H9 (cell line): ENCODE measurements around the gene UBLCP1. TPM values are rescaled to one million over a fixed set of nuclear protein-coding genes. Genes with fewer than 3 reads are reported as not detected.

Experiments
- DNase-seq: peaks from one replicate; pipeline ENCODE4 v3.0.0-alpha.2; 2017
- H2AFZ ChIP-seq: one replicate; pipeline ENCODE4 v1.6.1; 2013; ENCODE audit warnings: mild to moderate bottlenecking, low read length, control low read depth, moderate library complexity
- H2AK5ac ChIP-seq: 2 replicates; pipeline ENCODE4 v1.6.1; 2013; ENCODE audit warnings: low read length, control low read depth, mixed read lengths; ENCODE audit not compliant: insufficient read length
- H2BK120ac ChIP-seq: one replicate; pipeline ENCODE4 v1.6.1; 2013; ENCODE audit warnings: low read depth, mild to moderate bottlenecking, low read length, control low read depth, inconsistent platforms; ENCODE audit not compliant: poor library complexity, severe bottlenecking
- H2BK12ac ChIP-seq: 2 replicates; pipeline ENCODE4 v1.6.1; 2013; ENCODE audit warnings: low read length, control low read depth, mixed read lengths, low read depth; ENCODE audit not compliant: insufficient read length
- H2BK15ac ChIP-seq: 2 replicates; pipeline ENCODE4 v1.6.1; 2013; ENCODE audit warnings: low read depth, low read length, control low read depth
- H2BK20ac ChIP-seq: one replicate; pipeline ENCODE4 v1.6.1; 2013; ENCODE audit warnings: low read depth, mild to moderate bottlenecking, low read length, control low read depth, inconsistent platforms; ENCODE audit not compliant: poor library complexity, severe bottlenecking
- H2BK5ac ChIP-seq: 2 replicates; pipeline ENCODE4 v1.6.1; 2013; ENCODE audit warnings: low read length, control low read depth, mixed read lengths; ENCODE audit not compliant: insufficient read length
- H3K14ac ChIP-seq: 2 replicates; pipeline ENCODE4 v1.6.1; 2013; ENCODE audit warnings: low read length, control low read depth; ENCODE audit not compliant: insufficient read depth
- H3K18ac ChIP-seq: 2 replicates; pipeline ENCODE4 v1.6.1; 2013; ENCODE audit warnings: low read depth, mild to moderate bottlenecking, mixed read lengths, low read length, control low read depth; ENCODE audit not compliant: insufficient read length
- H3K23ac ChIP-seq: 2 replicates; pipeline ENCODE4 v1.6.1; 2013; ENCODE audit warnings: low read length, control low read depth, mixed read lengths, low read depth; ENCODE audit not compliant: insufficient read length
- H3K23me2 ChIP-seq: 2 replicates; pipeline ENCODE4 v1.6.1; 2013; ENCODE audit warnings: low read depth, mild to moderate bottlenecking, mixed read lengths, low read length, control low read depth; ENCODE audit not compliant: insufficient read length, poor library complexity, severe bottlenecking
- H3K27ac ChIP-seq: 2 replicates; pipeline ENCODE4 v1.5.1; 2013; ENCODE audit warnings: low read length, control low read depth, mixed read lengths, low read depth; ENCODE audit not compliant: insufficient read length
- H3K27me3 ChIP-seq: 2 replicates; pipeline ENCODE4 v1.6.1; 2013; ENCODE audit warnings: low read length, control low read depth, inconsistent platforms; ENCODE audit not compliant: insufficient read depth
- H3K4ac ChIP-seq: 2 replicates; pipeline ENCODE4 v1.6.1; 2013; ENCODE audit warnings: low read depth, mild to moderate bottlenecking, control low read depth, inconsistent platforms, low read length, moderate library complexity
- H3K4me1 ChIP-seq: 2 replicates; pipeline ENCODE4 v1.6.1; 2013; ENCODE audit warnings: low read length, control low read depth, inconsistent platforms; ENCODE audit not compliant: insufficient read depth
- H3K4me2 ChIP-seq: 2 replicates; pipeline ENCODE4 v1.6.1; 2013; ENCODE audit warnings: low read length, control low read depth, mixed read lengths; ENCODE audit not compliant: insufficient read length, insufficient read depth
- H3K56ac ChIP-seq: 2 replicates; pipeline ENCODE4 v1.6.1; 2013; ENCODE audit warnings: low read depth, mild to moderate bottlenecking, mixed read lengths, low read length, control low read depth; ENCODE audit not compliant: insufficient read length
- H3K79me1 ChIP-seq: 2 replicates; pipeline ENCODE4 v1.6.1; 2013; ENCODE audit warnings: low read depth, mild to moderate bottlenecking, moderate library complexity, low read length, control low read depth, inconsistent platforms; ENCODE audit not compliant: insufficient read depth, poor library complexity, severe bottlenecking
- H3K79me2 ChIP-seq: 2 replicates; pipeline ENCODE4 v1.6.1; 2013; ENCODE audit warnings: low read length, control low read depth, inconsistent platforms; ENCODE audit not compliant: insufficient read depth
- H3K9ac ChIP-seq: 2 replicates; pipeline ENCODE4 v1.6.1; 2013; ENCODE audit warnings: low read length, control low read depth, mixed read lengths; ENCODE audit not compliant: insufficient read length; ENCODE audit errors: extremely low read depth
- H3K9me3 ChIP-seq: one replicate; pipeline ENCODE4 v1.6.1; 2013; ENCODE audit warnings: low read depth, low read length, inconsistent platforms; ENCODE audit not compliant: control insufficient read depth
- H3T11ph ChIP-seq: one replicate; pipeline ENCODE4 v1.6.1; 2013; ENCODE audit warnings: mild to moderate bottlenecking, low read length, control low read depth, inconsistent platforms
- H4K20me1 ChIP-seq: one replicate; pipeline ENCODE4 v1.6.1; 2013; ENCODE audit not compliant: control insufficient read depth, insufficient read length, insufficient read depth
- H4K5ac ChIP-seq: 2 replicates; pipeline ENCODE4 v1.6.1; 2013; ENCODE audit warnings: low read depth, mild to moderate bottlenecking, mixed read lengths, low read length, control low read depth; ENCODE audit not compliant: insufficient read length
- H4K8ac ChIP-seq: replicated peaks from 2 replicates; pipeline ENCODE4 v1.6.1; 2013; ENCODE audit warnings: low read length, control low read depth, mixed read lengths, low read depth; ENCODE audit not compliant: insufficient read length
- H4K91ac ChIP-seq: 2 replicates; pipeline ENCODE4 v1.6.1; 2013; ENCODE audit warnings: low read depth, mild to moderate bottlenecking, moderate library complexity, mixed read lengths, low read length, control low read depth; ENCODE audit not compliant: insufficient read length
- H3K27ac Mint-ChIP-seq, 3 experiments: 2 replicates in 2 of 3; 3 replicates in 1 of 3; pipeline ENCODE4 v1.8.0; 2020 to 2021; ENCODE audit warnings: mixed read lengths in 3 of 3, mild to moderate bottlenecking in 1 of 3, moderate library complexity in 1 of 3
- H3K27me3 Mint-ChIP-seq: 2 replicates; pipeline ENCODE4 v1.8.0; 2021; ENCODE audit warnings: low read depth, mild to moderate bottlenecking, moderate library complexity, mixed read lengths
- H3K36me3 Mint-ChIP-seq, 3 experiments: 2 replicates in 2 of 3; 3 replicates in 1 of 3; pipeline ENCODE4 v1.8.0; 2020 to 2021; ENCODE audit warnings: low read depth in 3 of 3, mixed read lengths in 3 of 3; ENCODE audit not compliant: insufficient read depth in 1 of 3
- H3K4me1 Mint-ChIP-seq, 2 experiments: 2 replicates each; pipeline ENCODE4 v1.8.0; 2020; ENCODE audit warnings: mixed read lengths in 2 of 2
- H3K4me3 Mint-ChIP-seq, 2 experiments: 2 replicates in 1 of 2; 3 replicates in 1 of 2; pipeline ENCODE4 v1.8.0; 2020 to 2021; ENCODE audit warnings: mild to moderate bottlenecking in 2 of 2, mixed read lengths in 2 of 2, moderate library complexity in 1 of 2
- H3K9me3 Mint-ChIP-seq, 2 experiments: 2 replicates in 1 of 2; 3 replicates in 1 of 2; pipeline ENCODE4 v1.8.0; 2020; ENCODE audit warnings: mild to moderate bottlenecking in 2 of 2, mixed read lengths in 2 of 2, moderate library complexity in 1 of 2
- WGBS: extraction: QIAGEN DNeasy Blood & Tissue Kit; methylation state at CpG from one replicate; pipeline ENCODE4 v1.1.7; 2013; ENCODE audit warnings: missing lambda C conversion rate, low lambda C conversion rate, mixed read lengths; ENCODE audit not compliant: insufficient read length; ENCODE audit errors: extremely low coverage; 5-methylcytosine and 5-hydroxymethylcytosine counted together
- total RNA-seq: library from RNA; stranded (reverse); gene quantifications from 2 replicates; pipeline ENCODE4 v1.2.1, GENCODE V29; 2021
- TF ChIP-seq, protein P1 (sequence below): fragments of 200-600 bp; sonication (generic); conservative IDR thresholded peaks from 3 replicates; pipeline ENCODE4 v1.8.0; 2021; ENCODE audit warnings: antibody characterized with exemption, mild to moderate bottlenecking

UBLCP1 gene
- total RNA-seq, 1 experiment from 2014 or later, result 37.9 TPM

DNA sequence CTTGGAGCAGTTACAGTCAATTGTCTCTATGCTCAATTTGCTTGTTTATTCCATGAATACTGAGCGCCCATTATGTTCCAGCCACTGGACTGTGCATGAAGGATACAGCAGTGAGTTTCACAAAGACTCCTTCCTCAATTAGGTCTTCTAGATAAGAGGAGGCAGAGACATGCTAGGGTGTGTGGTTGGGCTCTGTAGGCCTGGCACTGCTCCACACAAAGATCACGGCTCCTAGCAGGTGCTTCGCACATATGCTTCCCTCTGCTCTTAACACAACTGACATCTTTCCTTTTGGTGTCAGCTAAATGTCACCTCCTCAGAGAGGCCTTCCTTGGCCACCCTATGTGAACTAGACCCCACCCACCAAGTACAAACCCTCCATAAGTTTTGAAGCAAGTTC is 56.3 kb downstream of the UBLCP1 start:
- Mint-ChIP-seq H3K4me3 (no peak overlapping the region), H3K27me3 (peaks cover 4% of the 10 kb centered on the region; the same call in 1 of the 2 replicates), H3K27ac (no peak overlapping the region), H3K36me3 (no peaks in the 10 kb centered on the region), H3K9me3 (no peaks in the 10 kb centered on the region), H3K4me1 (peaks cover 0 to 3% of the 10 kb centered on the region in 2 experiments; a peak in 1 of 4 replicates)
- no peak overlapping the region for H3T11ph ChIP-seq
- H4K91ac ChIP-seq, result no peak overlapping the region
- no peak overlapping the region for H3K9ac ChIP-seq
- no peak overlapping the region for H3K4me2 ChIP-seq
- H2BK20ac ChIP-seq, result no peak overlapping the region
- H3K23me2 ChIP-seq, result no peaks in the 10 kb centered on the region
- TF ChIP-seq, protein P1, sequence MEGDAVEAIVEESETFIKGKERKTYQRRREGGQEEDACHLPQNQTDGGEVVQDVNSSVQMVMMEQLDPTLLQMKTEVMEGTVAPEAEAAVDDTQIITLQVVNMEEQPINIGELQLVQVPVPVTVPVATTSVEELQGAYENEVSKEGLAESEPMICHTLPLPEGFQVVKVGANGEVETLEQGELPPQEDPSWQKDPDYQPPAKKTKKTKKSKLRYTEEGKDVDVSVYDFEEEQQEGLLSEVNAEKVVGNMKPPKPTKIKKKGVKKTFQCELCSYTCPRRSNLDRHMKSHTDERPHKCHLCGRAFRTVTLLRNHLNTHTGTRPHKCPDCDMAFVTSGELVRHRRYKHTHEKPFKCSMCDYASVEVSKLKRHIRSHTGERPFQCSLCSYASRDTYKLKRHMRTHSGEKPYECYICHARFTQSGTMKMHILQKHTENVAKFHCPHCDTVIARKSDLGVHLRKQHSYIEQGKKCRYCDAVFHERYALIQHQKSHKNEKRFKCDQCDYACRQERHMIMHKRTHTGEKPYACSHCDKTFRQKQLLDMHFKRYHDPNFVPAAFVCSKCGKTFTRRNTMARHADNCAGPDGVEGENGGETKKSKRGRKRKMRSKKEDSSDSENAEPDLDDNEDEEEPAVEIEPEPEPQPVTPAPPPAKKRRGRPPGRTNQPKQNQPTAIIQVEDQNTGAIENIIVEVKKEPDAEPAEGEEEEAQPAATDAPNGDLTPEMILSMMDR, result no peak
- H3K4ac ChIP-seq, result no peak overlapping the region
- H2BK12ac ChIP-seq, result no peak overlapping the region
- no peaks in the 10 kb centered on the region for H3K9me3 ChIP-seq
- H4K8ac ChIP-seq, result no peak overlapping the region
- no peak overlapping the region for H3K23ac ChIP-seq
- no peak overlapping the region for H2BK5ac ChIP-seq
- H2AFZ ChIP-seq, result no peak overlapping the region
- H2AK5ac ChIP-seq, result no peak overlapping the region
- H3K4me1 ChIP-seq, result no peaks in the 10 kb centered on the region
- H3K14ac ChIP-seq, result no peak overlapping the region
- WGBS, result no CpG with 5 or more reads among the region's 3 CpGs
- H4K20me1 ChIP-seq, result no peaks in the 10 kb centered on the region
- no peak for DNase-seq
- H3K27ac ChIP-seq, result no peak overlapping the region
- H2BK120ac ChIP-seq, result no peak overlapping the region
- no peaks in the 10 kb centered on the region for H3K27me3 ChIP-seq
- no peak overlapping the region for H3K56ac ChIP-seq
- no peak overlapping the region for H4K5ac ChIP-seq
- H2BK15ac ChIP-seq, result no peak overlapping the region
- H3K79me1 ChIP-seq, result no peaks in the 10 kb centered on the region
- H3K79me2 ChIP-seq, result no peaks in the 10 kb centered on the region
- no peak overlapping the region for H3K18ac ChIP-seq
